Fibroblast of lung (primary cell): Measurements from ENCODE around the gene MBOAT2.

Experiments used
- CTCF ChIP-seq, 2 donors: IDR thresholded peaks in 1 of 2; conservative IDR thresholded peaks in 1 of 2; 1 replicate in 1 of 2; 2 replicates in 1 of 2; pipeline ENCODE4 v1.5.1; 2011 to 2012; ENCODE audit warnings: low read length in 2 of 2, control low read depth in 1 of 2, inconsistent platforms in 1 of 2, low read depth in 1 of 2, mild to moderate bottlenecking in 1 of 2
- EZH2 ChIP-seq: IDR thresholded peaks from 2 replicates; pipeline ENCODE4 v1.5.1; 2012; ENCODE audit warnings: low read length, control low read depth, mild to moderate bottlenecking; ENCODE audit errors: missing control alignments

GRCh38 chr2:8840475-8841091, 162.9 kb downstream of the MBOAT2 start:
- TF ChIP-seq EZH2 = no peak
- no peak for TF ChIP-seq CTCF (conservative IDR thresholded peaks at IDR 0.05 in 1 of 2, IDR thresholded peaks at IDR 0.05 in 1 of 2; ENCODE audit: low read depth in 1 of 2, low read length in 2 of 2)
